Tibial nerve (tissue), 4 donors: ENCODE data around the gene TBC1D22B. TPM values are rescaled to one million over a fixed set of nuclear protein-coding genes. Genes with fewer than 3 reads are reported as not detected.

Experiments used
- DNase-seq, 2 donors: peaks; one replicate each; pipeline ENCODE4 v3.0.0-alpha.2; 2019; ENCODE audit warnings: low spot score in 2 of 2
- H3K27ac ChIP-seq, 4 donors: fragments of 200-600 bp; sonication (generic) in 3 of 4; one replicate each; pipeline ENCODE4 v1.5.1; 2017 to 2019; ENCODE audit warnings: mild to moderate bottlenecking in 1 of 4
- H3K27me3 ChIP-seq, 2 donors: fragments of 200-600 bp; sonication (generic) in 1 of 2; one replicate each; pipeline versions ENCODE4 v1.5.1 to v1.6.0; 2017 to 2019
- H3K36me3 ChIP-seq, 3 donors: fragments of 200-600 bp; sonication (generic); one replicate each; pipeline ENCODE4 v1.5.1; 2018 to 2019
- H3K4me1 ChIP-seq, 4 donors: fragments of 200-600 bp; sonication (generic) in 3 of 4; one replicate each; pipeline ENCODE4 v1.5.1; 2017 to 2019
- H3K4me3 ChIP-seq, 4 donors: fragments of 200-600 bp; sonication (generic) in 3 of 4; one replicate each; pipeline ENCODE4 v1.5.1; 2017 to 2019; ENCODE audit warnings: mild to moderate bottlenecking in 1 of 4, moderate library complexity in 1 of 4
- H3K9me3 ChIP-seq, 4 donors: fragments of 200-600 bp; sonication (generic) in 3 of 4; one replicate each; pipeline ENCODE4 v1.5.1; 2017 to 2019
- EP300 ChIP-seq, 2 donors: sonication (generic); formaldehyde crosslinking; IDR thresholded peaks; one replicate each; pipeline ENCODE4 v1.6.1; 2017; ENCODE audit warnings: antibody characterized with exemption in 2 of 2, mild to moderate bottlenecking in 1 of 2
- POLR2A ChIP-seq, 2 donors: fragments of 450-650 bp; IDR thresholded peaks; one replicate each; pipeline ENCODE4 v1.6.1; 2017; ENCODE audit warnings: antibody characterized with exemption in 2 of 2, mild to moderate bottlenecking in 2 of 2, moderate library complexity in 2 of 2
- WGBS, 2 donors: methylation state at CpG; one replicate each; pipeline ENCODE4 v1.1.5; 2018; 5-methylcytosine and 5-hydroxymethylcytosine counted together
- total RNA-seq, 4 donors: library from RNA; depleted of rRNA; stranded (reverse); fragments of >200 nt; gene quantifications; one replicate each; pipeline ENCODE4 v1.1.0, GENCODE V29; 2016
- TF ChIP-seq, protein P1 (sequence below), 5 experiments: fragments of 200-600 bp in 3 of 5; fragments of 450-650 bp in 2 of 5; sonication (generic) in 3 of 5; IDR thresholded peaks; one replicate each; pipeline ENCODE4 v1.5.1; 2016 to 2019; ENCODE audit warnings: antibody characterized with exemption in 5 of 5, mild to moderate bottlenecking in 3 of 5, moderate library complexity in 2 of 5

TBC1D22B gene
- total RNA-seq, 4 donors from 2014 or later, result 5.1 to 9.4 (median 7.7) TPM

DNA sequence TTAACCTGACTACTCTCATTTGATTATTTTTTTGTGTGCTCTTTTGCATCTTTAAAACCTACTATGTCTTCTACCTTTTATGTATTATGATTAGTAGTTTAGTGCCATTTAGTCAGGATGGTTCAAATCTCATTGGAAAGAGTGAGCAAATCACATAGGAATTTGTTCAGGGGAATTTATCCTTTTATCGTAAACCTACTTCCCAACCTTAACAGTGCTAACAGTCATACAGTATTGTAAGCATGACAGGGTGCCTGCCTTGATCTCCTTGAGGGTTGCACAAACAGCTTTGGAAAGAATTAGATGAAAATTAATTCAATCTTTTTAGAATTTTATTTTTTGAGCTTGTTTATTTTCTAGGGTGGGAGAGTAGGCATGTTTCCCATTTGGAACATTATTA, 114.5 kb downstream of the TBC1D22B start:
- Histone ChIP-seq H3K4me1 (peaks cover 0 to 20% (median 2%) of the 10 kb centered on the region in 4 donors), H3K27me3 (no peaks in the 10 kb centered on the region), H3K9me3 (no peaks in the 10 kb centered on the region), H3K36me3 (peaks cover 2 to 44% (median 15%) of the 10 kb centered on the region in 3 donors), H3K4me3 (no peak overlapping the region), H3K27ac (no peak overlapping the region)
- 84 to 90% methylated on average over 1 of the region's 1 CpG for WGBS, 2 donors
- no peak for TF ChIP-seq POLR2A (IDR thresholded peaks at IDR 0.05)
- no peak for TF ChIP-seq EP300 (IDR thresholded peaks at IDR 0.05)
- TF ChIP-seq, protein P1, sequence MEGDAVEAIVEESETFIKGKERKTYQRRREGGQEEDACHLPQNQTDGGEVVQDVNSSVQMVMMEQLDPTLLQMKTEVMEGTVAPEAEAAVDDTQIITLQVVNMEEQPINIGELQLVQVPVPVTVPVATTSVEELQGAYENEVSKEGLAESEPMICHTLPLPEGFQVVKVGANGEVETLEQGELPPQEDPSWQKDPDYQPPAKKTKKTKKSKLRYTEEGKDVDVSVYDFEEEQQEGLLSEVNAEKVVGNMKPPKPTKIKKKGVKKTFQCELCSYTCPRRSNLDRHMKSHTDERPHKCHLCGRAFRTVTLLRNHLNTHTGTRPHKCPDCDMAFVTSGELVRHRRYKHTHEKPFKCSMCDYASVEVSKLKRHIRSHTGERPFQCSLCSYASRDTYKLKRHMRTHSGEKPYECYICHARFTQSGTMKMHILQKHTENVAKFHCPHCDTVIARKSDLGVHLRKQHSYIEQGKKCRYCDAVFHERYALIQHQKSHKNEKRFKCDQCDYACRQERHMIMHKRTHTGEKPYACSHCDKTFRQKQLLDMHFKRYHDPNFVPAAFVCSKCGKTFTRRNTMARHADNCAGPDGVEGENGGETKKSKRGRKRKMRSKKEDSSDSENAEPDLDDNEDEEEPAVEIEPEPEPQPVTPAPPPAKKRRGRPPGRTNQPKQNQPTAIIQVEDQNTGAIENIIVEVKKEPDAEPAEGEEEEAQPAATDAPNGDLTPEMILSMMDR (IDR thresholded peaks at IDR 0.05), result no peak
- DNase-seq, result no peak

DNA sequence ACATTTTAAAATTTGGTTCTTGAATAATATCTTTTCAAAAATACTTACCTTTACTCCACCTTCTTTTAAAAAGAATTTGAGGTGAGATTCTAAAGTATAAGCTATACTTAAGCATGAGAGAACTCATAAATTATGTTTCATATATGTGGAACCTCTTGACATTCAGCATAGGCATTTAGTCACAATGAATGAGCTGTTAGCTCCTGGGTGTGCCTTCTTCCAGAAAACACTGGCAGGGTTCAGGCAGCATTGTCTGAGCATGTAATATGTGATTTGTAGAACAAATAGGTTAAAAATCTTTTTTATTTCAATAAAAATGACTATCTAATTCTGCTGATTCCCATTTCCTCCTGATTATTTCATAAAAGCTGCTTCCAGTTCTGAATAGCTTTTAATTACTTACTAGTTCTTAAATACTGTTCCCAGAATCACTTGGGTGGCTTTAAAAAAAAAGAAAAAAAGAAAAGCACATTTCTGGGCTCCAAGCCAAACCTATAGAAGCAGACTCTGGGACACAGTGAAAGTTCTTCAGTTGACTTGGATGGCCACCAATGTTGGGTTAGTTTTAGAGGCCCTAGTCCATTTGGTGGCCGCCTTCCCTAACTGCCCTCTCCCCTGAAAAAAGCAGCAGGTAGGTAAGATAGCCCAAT, 116.4 kb downstream of the TBC1D22B start:
- WGBS, 2 donors, result 71 to 82% methylated on average over 1 of the region's 1 CpG
- no peak overlapping the region for H3K27ac ChIP-seq
- H3K27me3 ChIP-seq, result no peaks in the 10 kb centered on the region
- peaks cover 2 to 60% (median 8%) of the 10 kb centered on the region in 3 donors for H3K36me3 ChIP-seq
- TF ChIP-seq, protein P1 (IDR thresholded peaks at IDR 0.05), result no peak
- TF ChIP-seq POLR2A (IDR thresholded peaks at IDR 0.05) (no peak), EP300 (IDR thresholded peaks at IDR 0.05) (no peak)
- H3K4me3 ChIP-seq, result no peak overlapping the region
- H3K9me3 ChIP-seq, result no peaks in the 10 kb centered on the region
- H3K4me1 ChIP-seq, result peaks cover 0 to 20% (median 2%) of the 10 kb centered on the region in 4 donors
- DNase-seq, result no peak

DNA sequence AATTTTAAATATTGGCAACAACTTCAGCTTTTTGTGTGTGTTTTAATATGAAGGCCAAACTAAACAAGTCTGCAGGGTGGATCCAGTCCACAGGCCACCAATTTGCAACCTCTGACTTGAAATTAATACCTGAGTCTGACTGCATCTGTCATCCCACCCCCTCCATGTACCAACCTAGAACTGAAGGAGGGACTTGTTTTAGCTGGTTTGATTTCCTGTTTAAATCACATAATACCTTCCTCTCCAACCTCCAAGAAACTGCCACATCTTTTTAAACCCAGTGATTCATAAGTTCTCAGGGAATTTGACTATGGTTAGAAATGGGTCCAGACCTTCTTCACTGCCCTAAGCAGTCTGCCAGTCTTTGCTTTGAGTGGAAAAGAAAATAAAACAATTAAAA, 117.8 kb downstream of the TBC1D22B start:
- Histone ChIP-seq H3K36me3 (peaks cover 0 to 68% (median 2%) of the 10 kb centered on the region in 3 donors), H3K4me3 (no peak overlapping the region), H3K4me1 (peaks cover 0 to 9% (median 0%) of the 10 kb centered on the region in 4 donors), H3K9me3 (no peaks in the 10 kb centered on the region), H3K27ac (no peak overlapping the region), H3K27me3 (no peaks in the 10 kb centered on the region)
- TF ChIP-seq, protein P1 (IDR thresholded peaks at IDR 0.05), result no peak
- TF ChIP-seq POLR2A (IDR thresholded peaks at IDR 0.05), result no peak
- no peak for TF ChIP-seq EP300 (IDR thresholded peaks at IDR 0.05)
- no peak for DNase-seq

DNA sequence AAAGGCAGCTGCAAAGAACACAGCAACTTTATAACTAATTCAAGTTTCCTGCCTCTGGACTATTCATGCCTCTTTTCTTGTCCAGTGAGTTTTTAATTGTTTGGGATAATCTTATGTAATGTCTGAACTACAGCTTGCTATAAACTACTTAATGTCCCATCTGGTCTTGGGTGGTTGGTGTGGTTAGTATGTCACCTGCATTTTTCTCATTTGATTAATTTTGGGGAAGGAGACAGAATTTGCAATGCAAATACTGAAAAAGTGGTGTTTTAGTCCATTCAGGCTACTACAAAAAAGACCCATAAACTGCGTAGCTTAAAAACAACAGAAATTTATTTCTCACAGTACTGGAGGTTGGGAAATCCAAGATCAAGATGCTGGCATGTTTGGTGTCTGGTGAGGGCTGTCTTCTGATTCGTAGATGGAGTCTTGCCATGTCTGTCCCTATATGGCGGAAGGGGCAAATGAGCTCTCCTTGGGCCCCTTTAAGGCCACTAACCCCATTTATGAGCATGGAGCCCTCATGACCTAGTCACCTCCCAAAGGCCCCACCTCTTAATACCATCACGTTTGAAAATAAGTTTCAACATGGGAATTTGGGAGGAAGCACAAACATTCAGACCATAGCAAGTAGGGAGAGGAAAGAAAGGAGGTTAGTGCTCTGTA, 118.6 kb downstream of the TBC1D22B start:
- no peak for TF ChIP-seq EP300 (IDR thresholded peaks at IDR 0.05)
- TF ChIP-seq POLR2A (IDR thresholded peaks at IDR 0.05), result no peak
- TF ChIP-seq, protein P1 (IDR thresholded peaks at IDR 0.05), result no peak
- H3K36me3 ChIP-seq, result peaks cover 0 to 71% (median 0%) of the 10 kb centered on the region in 3 donors

DNA sequence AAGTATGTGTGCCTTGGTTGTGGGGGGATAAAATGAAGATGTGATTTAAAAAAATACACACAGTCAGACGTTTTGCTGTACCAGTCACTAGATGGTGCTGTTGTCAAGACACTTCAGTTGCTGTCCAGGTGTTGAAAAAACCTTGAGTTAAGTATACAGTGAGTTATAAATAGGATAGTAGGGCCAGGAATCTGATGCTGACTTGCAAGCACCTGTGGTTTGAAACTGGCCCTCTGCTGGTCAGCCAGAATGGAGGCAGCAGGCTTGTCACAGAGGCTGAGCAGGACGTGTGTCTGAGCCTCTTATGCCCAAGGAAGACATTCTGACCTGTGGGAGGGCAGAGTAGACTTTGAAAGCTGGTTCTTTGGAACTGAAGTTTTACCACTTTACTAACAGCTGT, 124.0 kb downstream of the TBC1D22B start:
- no peaks in the 10 kb centered on the region for H3K9me3 ChIP-seq
- no peaks in the 10 kb centered on the region for H3K27me3 ChIP-seq
- WGBS, 2 donors, result 37 to 41% methylated on average over 2 of the region's 2 CpGs
- no peak overlapping the region for H3K27ac ChIP-seq
- TF ChIP-seq EP300 (IDR thresholded peaks at IDR 0.05) (no peak), POLR2A (IDR thresholded peaks at IDR 0.05) (no peak)
- TF ChIP-seq, protein P1 (IDR thresholded peaks at IDR 0.05), result peak in 4 of 5 experiments; percentile 19 to 37 (median 32)
- no peak overlapping the region for H3K4me3 ChIP-seq
- DNase-seq, result no peak
- H3K36me3 ChIP-seq, result peaks cover 0 to 85% (median 0%) of the 10 kb centered on the region in 3 donors
- no peaks in the 10 kb centered on the region for H3K4me1 ChIP-seq

More for the DNA sequence above, 118.6 kb downstream of the TBC1D22B start:
- Histone ChIP-seq H3K9me3 (no peaks in the 10 kb centered on the region), H3K27me3 (no peaks in the 10 kb centered on the region), H3K4me1 (peaks cover 0 to 4% (median 0%) of the 10 kb centered on the region in 4 donors), H3K27ac (no peak overlapping the region), H3K4me3 (no peak overlapping the region)
- WGBS, 2 donors, result 73 to 78% methylated on average over 4 of the region's 4 CpGs
- DNase-seq, result no peak
